Endometrial microvascular endothelial cells (primary cell): ENCODE measurements around the gene THSD4. TPM values are rescaled to one million over a fixed set of nuclear protein-coding genes. Genes with fewer than 3 reads are reported as not detected.
"Not testable (repeated sequence)": the region's sequence is repeated elsewhere in the genome, so short reads cannot be mapped to it uniquely, and the experiment has no call there.

Experiments used
- in situ Hi-C: cut with HindIII; loops from 2 replicates; pipeline ENCODE4 v1.10.0; 2017; ENCODE audit warnings: low sequenced_read_pairs, low pct_unique_long_range_greater_than_20kb; ENCODE audit errors: inconsistent ontology term
- total RNA-seq: library from RNA; depleted of rRNA; stranded (reverse); fragments of >200 nt; gene quantifications from one replicate; pipeline ENCODE4 v1.2.3, GENCODE V29; 2015; ENCODE audit errors: inconsistent ontology term

THSD4 gene
- total RNA-seq, 1 donor from 2014 or later, result 45.7 TPM

DNA sequence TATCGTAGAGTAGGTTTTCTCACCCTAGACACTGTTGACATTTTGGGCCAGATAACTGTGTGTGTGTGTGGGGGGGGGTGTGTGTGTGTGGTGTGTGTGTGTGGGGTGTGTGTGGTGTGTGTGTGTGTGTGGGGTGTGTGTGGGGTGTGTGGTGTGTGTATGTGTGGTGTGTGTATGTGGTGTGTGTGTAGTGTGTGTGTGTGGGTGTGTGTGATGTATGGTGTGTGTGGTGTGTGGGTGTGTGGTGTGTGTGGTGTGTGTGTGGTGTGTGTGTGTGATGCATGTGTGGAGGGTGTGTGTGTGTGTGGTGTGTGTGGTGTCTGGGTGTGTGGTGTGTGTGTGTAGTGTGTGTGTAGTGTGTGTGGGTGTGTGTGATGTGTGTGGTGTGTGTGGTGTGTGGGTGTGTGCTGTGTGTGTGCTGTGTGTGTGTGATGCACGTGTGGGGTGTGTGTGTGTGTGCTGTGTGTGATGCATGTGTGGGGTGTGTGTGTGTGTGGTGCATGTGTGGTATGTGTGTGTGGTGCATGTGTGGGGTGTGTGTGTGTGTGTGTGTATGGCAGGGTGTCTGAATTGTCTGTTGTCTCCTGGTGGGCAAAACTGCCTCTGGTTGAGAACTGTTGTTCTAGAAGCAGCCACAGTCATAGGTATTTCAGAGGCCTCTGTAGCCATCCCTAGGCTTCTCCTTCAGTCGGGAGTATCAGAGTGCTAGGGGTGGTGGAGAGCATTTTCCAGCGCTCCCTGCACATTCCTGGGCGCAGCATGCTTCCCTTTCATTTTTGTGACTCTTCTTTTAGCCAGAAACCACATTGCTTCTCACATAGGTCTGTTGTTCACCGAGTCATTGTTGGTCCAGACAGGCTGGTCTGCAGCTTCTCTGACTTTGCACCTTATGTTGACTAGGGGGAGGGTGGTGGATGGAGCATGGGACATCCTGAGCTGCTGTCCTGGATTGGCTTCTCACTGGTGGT is 84.4 kb downstream of the THSD4 start:
- in situ Hi-C loops, result no loop called here

DNA sequence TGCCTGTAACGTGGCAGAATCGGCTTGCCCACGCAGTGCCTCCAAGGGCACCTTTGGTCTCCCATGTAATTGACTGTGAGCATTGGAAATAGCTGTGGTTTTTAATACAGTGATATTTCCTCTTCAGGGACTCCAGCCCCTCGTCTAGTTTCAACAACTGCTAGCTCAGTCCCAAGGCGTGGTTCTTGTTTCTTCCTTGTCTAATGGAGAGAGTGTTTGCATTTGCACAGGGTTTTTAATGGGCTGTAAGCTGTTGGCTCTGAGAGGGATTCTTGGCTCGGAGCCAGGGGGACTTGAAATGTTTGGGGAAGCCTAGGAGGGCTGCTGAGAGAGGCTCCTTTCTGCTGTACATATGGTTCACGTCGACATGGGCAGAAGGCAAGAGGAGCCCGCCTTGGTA is 86.2 kb downstream of the THSD4 start:
- in situ Hi-C loops, result no loop called here

- in situ Hi-C loops, result no loop called here
These were observed 87.4 kb downstream of the THSD4 start for GRCh38 chr15:71202712-71203111.

DNA sequence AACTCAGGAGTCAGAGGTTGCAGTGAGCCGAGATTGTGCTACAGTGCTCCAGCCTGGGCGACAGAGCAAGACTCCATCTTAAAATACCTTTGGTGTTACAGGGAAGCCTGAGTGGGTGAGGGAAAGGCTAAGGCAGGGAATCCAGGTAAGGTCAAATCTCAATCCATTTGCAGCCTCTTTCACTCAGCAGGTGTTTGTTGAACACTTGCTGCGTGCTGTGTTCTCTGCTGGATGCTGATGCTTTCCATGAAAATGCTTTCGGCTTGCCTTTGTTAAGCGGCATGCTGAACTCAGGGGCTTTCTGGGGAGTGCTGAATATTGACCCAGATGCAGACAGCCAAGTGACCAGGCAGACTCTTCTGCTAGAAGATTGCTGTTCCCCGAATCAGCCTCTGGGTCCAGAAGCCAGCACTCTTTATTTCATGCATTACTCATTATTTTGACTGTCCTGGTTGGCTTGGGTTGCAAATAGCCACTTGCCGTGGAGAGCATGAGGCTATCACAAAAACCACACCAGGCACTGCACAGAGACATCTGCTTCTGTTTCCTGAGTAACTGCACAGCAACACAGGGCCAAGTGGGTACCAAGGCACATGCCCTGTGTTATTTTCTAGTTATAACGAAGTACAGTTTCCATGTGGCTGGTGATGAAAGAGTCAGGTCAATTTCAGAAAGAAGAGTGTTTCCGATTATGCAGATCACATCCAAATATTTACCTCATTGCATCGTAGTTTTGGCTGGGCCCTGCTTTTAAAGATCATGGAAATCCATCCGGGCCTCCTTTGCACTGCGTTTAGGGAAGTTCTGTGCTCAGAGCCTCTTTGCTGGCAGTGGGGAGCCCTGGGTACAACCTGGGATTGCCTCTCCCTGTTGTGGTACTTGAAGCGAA is 88.6 kb downstream of the THSD4 start:
- in situ Hi-C loops, result no loop called here

GRCh38 chr15:71207141-71207540 is 91.9 kb downstream of the THSD4 start:
- in situ Hi-C loops, result no loop called here

GRCh38 chr15:71212146-71212545 is 96.9 kb downstream of the THSD4 start:
- in situ Hi-C loops, result no loop called here

GRCh38 chr15:71213943-71214342 is 98.7 kb downstream of the THSD4 start:
- in situ Hi-C loops, result not testable (repeated sequence)

- in situ Hi-C loops, result no loop called here
These were observed 100.0 kb downstream of the THSD4 start for GRCh38 chr15:71215126-71215894.

DNA sequence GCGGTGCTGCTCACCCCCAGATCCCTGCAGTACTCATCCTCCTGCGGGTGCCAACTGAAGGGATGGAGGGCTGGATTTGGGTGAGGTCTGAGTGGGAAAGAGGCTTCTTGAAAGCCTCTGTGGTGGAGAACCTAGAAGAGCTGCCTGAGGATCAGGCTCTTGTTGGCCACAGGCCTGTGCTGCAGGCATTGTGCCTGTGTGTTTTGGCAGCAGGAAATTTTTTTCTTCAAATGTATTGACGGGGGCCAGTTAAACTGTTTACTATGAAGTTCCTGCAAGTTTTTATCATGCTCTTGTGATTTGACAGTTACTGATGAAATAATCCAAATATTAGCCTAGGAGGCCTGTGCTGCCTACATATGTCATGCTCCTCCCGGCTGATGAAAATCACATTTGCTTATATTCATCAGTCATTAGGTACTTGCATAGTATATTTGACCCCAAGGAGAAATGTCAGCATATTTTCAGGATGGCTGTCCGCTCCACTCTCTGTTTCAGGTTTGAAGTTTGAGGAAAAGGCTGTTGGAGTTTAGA is 103.1 kb downstream of the THSD4 start:
- in situ Hi-C loops, result no loop called here

- in situ Hi-C loops, result no loop called here
These were observed 103.8 kb downstream of the THSD4 start for GRCh38 chr15:71219101-71219500.

DNA sequence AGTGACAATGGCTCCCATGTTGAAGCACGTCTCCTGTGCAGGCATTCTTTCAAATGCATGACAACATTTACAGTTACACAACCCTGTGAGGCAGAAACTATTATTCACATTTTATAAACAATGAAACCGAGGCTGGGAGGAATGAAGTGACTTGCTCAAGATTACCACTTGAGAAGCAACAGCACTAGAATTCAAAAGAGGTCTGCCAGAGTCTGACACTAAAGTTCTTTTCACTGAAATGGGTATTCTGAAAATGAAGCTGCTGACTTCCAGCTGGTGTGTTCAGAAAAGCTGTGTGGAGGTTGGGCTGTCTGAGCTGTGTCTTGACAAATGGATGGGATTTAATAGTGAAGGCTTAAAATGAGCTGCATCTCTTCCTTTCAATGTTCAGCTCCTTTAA is 104.4 kb downstream of the THSD4 start:
- in situ Hi-C loops, result no loop called here

DNA sequence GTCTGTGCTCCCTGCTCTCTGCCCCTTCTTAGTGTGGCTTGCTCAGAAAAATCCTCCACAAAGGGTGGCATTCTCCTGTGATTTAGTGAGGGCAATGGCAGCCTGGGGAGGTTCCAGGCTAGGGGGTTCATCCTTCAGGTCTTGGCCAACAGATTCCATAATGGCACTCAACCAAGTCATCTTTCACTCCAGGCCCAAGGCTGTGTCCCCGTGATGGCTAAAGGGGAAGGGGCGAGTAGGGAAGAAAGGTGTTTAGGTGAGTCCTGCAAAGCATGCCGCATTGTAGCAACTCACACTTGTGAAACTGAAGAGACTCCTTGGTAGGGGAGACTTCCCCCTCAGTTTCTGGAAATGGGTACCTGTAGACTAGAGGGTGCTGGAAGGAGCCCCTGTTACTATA is 105.6 kb downstream of the THSD4 start:
- in situ Hi-C loops, result no loop called here

- in situ Hi-C loops, result no loop called here
These were observed 106.1 kb downstream of the THSD4 start for GRCh38 chr15:71221417-71221816.

- in situ Hi-C loops, result no loop called here
These were observed 108.2 kb downstream of the THSD4 start for GRCh38 chr15:71223516-71223915.

DNA sequence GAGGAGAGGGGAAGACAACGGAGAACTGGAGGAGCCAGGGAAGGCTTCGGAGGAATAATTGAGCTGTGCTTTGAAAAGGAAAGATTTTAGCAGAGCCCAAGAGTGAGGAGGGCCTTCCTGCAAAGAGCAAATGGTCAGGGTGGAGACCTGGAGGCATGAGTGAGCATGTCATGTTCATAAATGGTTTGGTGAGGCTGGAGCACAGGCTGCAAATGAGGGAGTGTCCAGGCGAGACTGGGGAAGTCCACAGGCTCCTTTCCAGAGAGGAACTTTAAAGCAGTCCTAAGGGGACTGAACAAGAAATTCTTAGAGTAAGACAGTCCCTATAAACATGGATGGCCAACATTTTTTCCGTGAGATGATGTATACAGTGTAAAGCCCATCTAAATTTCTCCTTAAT is 108.8 kb downstream of the THSD4 start:
- in situ Hi-C loops, result no loop called here

DNA sequence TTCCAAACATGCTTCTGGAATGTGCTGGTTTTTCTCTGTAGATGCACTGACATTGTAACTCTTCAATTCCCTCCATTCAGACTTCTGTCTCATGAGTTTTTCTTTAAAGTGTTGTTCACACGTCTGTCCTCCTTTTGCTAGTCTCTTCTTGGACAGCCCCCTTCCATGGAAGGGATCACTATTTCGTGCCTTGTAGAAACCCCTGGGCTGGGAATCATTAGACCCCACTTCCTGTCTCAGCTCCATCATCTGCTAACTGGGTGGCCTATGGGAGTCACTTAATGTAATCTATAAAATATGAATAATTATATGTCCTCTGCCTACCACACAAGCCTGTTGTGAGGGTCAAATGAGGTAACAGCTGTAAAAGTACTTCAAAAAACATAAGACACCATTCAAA is 110.6 kb downstream of the THSD4 start:
- in situ Hi-C loops, result no loop called here

- in situ Hi-C loops, result no loop called here
These were observed 111.5 kb downstream of the THSD4 start for GRCh38 chr15:71226536-71227455.

GRCh38 chr15:71228403-71228802 is 113.1 kb downstream of the THSD4 start:
- in situ Hi-C loops, result no loop called here
